WTC11 (cell line): Measurements from ENCODE around the gene CADM1. TPM values are rescaled to one million over a fixed set of nuclear protein-coding genes. Genes with fewer than 3 reads are reported as not detected.

Experiments used
- ATAC-seq: fragments of 200-7000 bp; cut with Tn5 transposase; 2 replicates; pipeline ENCODE4 v1.10.0; 2021; ENCODE audit warnings: mild to moderate bottlenecking, moderate library complexity
- CTCF ChIA-PET: fragments of 300-600 bp; sonication (Branson Sonifier 250); formaldehyde crosslinking; loops from one replicate; lab custom pipeline; 2021; ENCODE audit warnings: antibody characterized with exemption; lab: Charles Lee
- POLR2A ChIA-PET: fragments of 350-600 bp; sonication (Branson Sonifier 250); formaldehyde crosslinking; loops from one replicate; lab custom pipeline; 2021; ENCODE audit warnings: antibody characterized with exemption; lab: Charles Lee
- DNase-seq: peaks from one replicate; pipeline ENCODE4 v3.0.0; 2021; ENCODE audit warnings: low spot score
- H3K27ac Mint-ChIP-seq: 2 replicates; pipeline ENCODE4 v1.8.0; 2021; ENCODE audit warnings: mixed read lengths
- H3K27me3 Mint-ChIP-seq: 2 replicates; pipeline ENCODE4 v1.8.0; 2021; ENCODE audit warnings: low read depth, mild to moderate bottlenecking, moderate library complexity, mixed read lengths
- H3K36me3 Mint-ChIP-seq: 2 replicates; pipeline ENCODE4 v1.8.0; 2021; ENCODE audit warnings: mixed read lengths
- H3K4me1 Mint-ChIP-seq: 2 replicates; pipeline ENCODE4 v1.8.0; 2022; ENCODE audit warnings: mixed read lengths
- H3K4me3 Mint-ChIP-seq: 2 replicates; pipeline ENCODE4 v1.8.0; 2021; ENCODE audit warnings: mild to moderate bottlenecking, moderate library complexity, mixed read lengths
- H3K9me3 Mint-ChIP-seq: 2 replicates; pipeline ENCODE4 v1.8.0; 2021; ENCODE audit warnings: mixed read lengths
- ARID4B ChIP-seq: sonication (generic); formaldehyde crosslinking; IDR thresholded peaks from 2 replicates; pipeline ENCODE4 v1.8.0; 2023; ENCODE audit warnings: missing genetic modification reagents, mild to moderate bottlenecking, borderline replicate concordance
- CREB1 ChIP-seq: sonication (generic); formaldehyde crosslinking; IDR thresholded peaks from 2 replicates; pipeline ENCODE4 v1.8.0; 2023; ENCODE audit warnings: mild to moderate bottlenecking, missing genetic modification reagents
- CREM ChIP-seq: sonication (generic); formaldehyde crosslinking; IDR thresholded peaks from 2 replicates; pipeline ENCODE4 v1.8.1; 2022; ENCODE audit warnings: mild to moderate bottlenecking, missing genetic modification reagents, moderate library complexity
- E2F4 ChIP-seq: sonication (generic); formaldehyde crosslinking; IDR thresholded peaks from 2 replicates; pipeline ENCODE4 v1.8.1; 2022; ENCODE audit warnings: low read depth, mild to moderate bottlenecking, moderate library complexity, missing genetic modification reagents, borderline replicate concordance
- E2F5 ChIP-seq: sonication (generic); formaldehyde crosslinking; IDR thresholded peaks from 2 replicates; pipeline ENCODE4 v1.8.1; 2022; ENCODE audit warnings: mild to moderate bottlenecking, moderate library complexity, missing genetic modification reagents
- EMX1 ChIP-seq: fragments of 250-450 bp; sonication (Bioruptor Pico); IDR thresholded peaks from 2 replicates; pipeline ENCODE4 v1.8.0; 2021; ENCODE audit warnings: mild to moderate bottlenecking
- ETV6 ChIP-seq: sonication (generic); formaldehyde crosslinking; IDR thresholded peaks from 2 replicates; pipeline ENCODE4 v1.8.1; 2022; ENCODE audit warnings: mild to moderate bottlenecking, missing genetic modification reagents
- FOXP1 ChIP-seq: sonication (generic); formaldehyde crosslinking; IDR thresholded peaks from 2 replicates; pipeline ENCODE4 v1.8.0; 2022; ENCODE audit warnings: missing genetic modification reagents, mild to moderate bottlenecking, moderate library complexity, borderline replicate concordance
- GABPB1 ChIP-seq: sonication (generic); formaldehyde crosslinking; IDR thresholded peaks from 2 replicates; pipeline ENCODE4 v1.8.1; 2023; ENCODE audit warnings: mild to moderate bottlenecking, missing genetic modification reagents
- GTF2I ChIP-seq: fragments of 250-450 bp; sonication (Bioruptor Pico); conservative IDR thresholded peaks from 2 replicates; pipeline ENCODE4 v1.4.0; 2021; ENCODE audit warnings: mild to moderate bottlenecking
- HMGA2 ChIP-seq: fragments of 250-450 bp; sonication (Bioruptor Pico); IDR thresholded peaks from 2 replicates; pipeline ENCODE4 v1.4.0; 2021; ENCODE audit warnings: mild to moderate bottlenecking, moderate library complexity
- JUN ChIP-seq: sonication (generic); formaldehyde crosslinking; IDR thresholded peaks from 2 replicates; pipeline ENCODE4 v1.8.0; 2023; ENCODE audit warnings: mild to moderate bottlenecking, missing genetic modification reagents
- KAT7 ChIP-seq: sonication (generic); formaldehyde crosslinking; IDR thresholded peaks from 2 replicates; pipeline ENCODE4 v1.8.1; 2023; ENCODE audit warnings: missing genetic modification reagents, mild to moderate bottlenecking, borderline replicate concordance
- MAX ChIP-seq: sonication (generic); formaldehyde crosslinking; IDR thresholded peaks from 2 replicates; pipeline ENCODE4 v1.8.0; 2022; ENCODE audit warnings: mild to moderate bottlenecking, missing genetic modification reagents
- MXD4 ChIP-seq: fragments of 250-450 bp; sonication (Bioruptor Pico); IDR thresholded peaks from 2 replicates; pipeline ENCODE4 v1.8.0; 2021; ENCODE audit warnings: mild to moderate bottlenecking, moderate library complexity, borderline replicate concordance
- NR3C1 ChIP-seq: sonication (generic); formaldehyde crosslinking; conservative IDR thresholded peaks from 2 replicates; pipeline ENCODE4 v1.8.1; 2023; ENCODE audit warnings: low read depth, mild to moderate bottlenecking, missing genetic modification reagents
- PREB ChIP-seq: sonication (generic); formaldehyde crosslinking; IDR thresholded peaks from 2 replicates; pipeline ENCODE4 v1.8.1; 2022; ENCODE audit warnings: mild to moderate bottlenecking, missing genetic modification reagents, moderate library complexity, borderline replicate concordance
- RORB ChIP-seq: fragments of 250-450 bp; sonication (Bioruptor Pico); IDR thresholded peaks from 2 replicates; pipeline ENCODE4 v1.9.0; 2021; ENCODE audit warnings: mild to moderate bottlenecking
- SMAD3 ChIP-seq: sonication (generic); formaldehyde crosslinking; IDR thresholded peaks from 2 replicates; pipeline ENCODE4 v1.8.0; 2022; ENCODE audit warnings: missing genetic modification reagents, mild to moderate bottlenecking, borderline replicate concordance
- TCF7 ChIP-seq: sonication (generic); formaldehyde crosslinking; IDR thresholded peaks from 2 replicates; pipeline ENCODE4 v1.8.0; 2022; ENCODE audit warnings: mild to moderate bottlenecking, low read depth, missing genetic modification reagents, moderate library complexity
- TEAD4 ChIP-seq: sonication (generic); formaldehyde crosslinking; IDR thresholded peaks from 2 replicates; pipeline ENCODE4 v1.8.0; 2022; ENCODE audit warnings: mild to moderate bottlenecking, missing genetic modification reagents
- ZMAT4 ChIP-seq: fragments of 250-450 bp; sonication (Bioruptor Pico); IDR thresholded peaks from 2 replicates; pipeline ENCODE4 v1.9.0; 2021; ENCODE audit warnings: mild to moderate bottlenecking
- ZNF121 ChIP-seq: sonication (generic); formaldehyde crosslinking; IDR thresholded peaks from 2 replicates; pipeline ENCODE4 v1.8.0; 2023; ENCODE audit warnings: missing genetic modification reagents
- ZNF512 ChIP-seq: sonication (generic); formaldehyde crosslinking; IDR thresholded peaks from 2 replicates; pipeline ENCODE4 v1.8.1; 2022; ENCODE audit warnings: missing genetic modification reagents, borderline replicate concordance
- total RNA-seq: library from RNA; stranded (reverse); gene quantifications from 3 replicates; pipeline ENCODE4 v1.2.3, GENCODE V29; 2021

The CADM1 gene
- total RNA-seq, 1 experiment from 2014 or later, result 26.8 TPM

- TF ChIP-seq MAX (CRISPR knock-in tag) (no peak), TCF7 (CRISPR knock-in tag) (no peak)
These were observed 64.8 kb downstream of the CADM1 start (continued) for GRCh38 chr11:115439385-115439784.

- DNase-seq (no peak), ATAC-seq (no peak)
- Mint-ChIP-seq H3K4me1 (peaks cover 17% of the 10 kb centered on the region), H3K27ac (no peak overlapping the region), H3K27me3 (peaks cover 13% of the 10 kb centered on the region), H3K9me3 (no peaks in the 10 kb centered on the region), H3K4me3 (no peak overlapping the region), H3K36me3 (no peaks in the 10 kb centered on the region)
- ChIA-PET POLR2A (no interaction called here), CTCF (no interaction called here)
- TF ChIP-seq JUN (CRISPR knock-in tag) (no peak), E2F5 (no peak), EMX1 (no peak), SMAD3 (CRISPR knock-in tag) (no peak), CREM (no peak), FOXP1 (CRISPR knock-in tag) (no peak), TCF7 (CRISPR knock-in tag) (no peak), ARID4B (CRISPR knock-in tag) (no peak), ETV6 (CRISPR knock-in tag) (no peak), ZNF512 (CRISPR knock-in tag) (no peak)
These were observed 66.2 kb downstream of the CADM1 start for GRCh38 chr11:115437902-115438575.

- Mint-ChIP-seq H3K4me3 (no peak overlapping the region), H3K27me3 (no peaks in the 10 kb centered on the region), H3K4me1 (peaks cover 12% of the 10 kb centered on the region), H3K36me3 (no peaks in the 10 kb centered on the region), H3K27ac (no peak overlapping the region), H3K9me3 (no peaks in the 10 kb centered on the region)
- ChIA-PET CTCF (no interaction called here), POLR2A (no interaction called here)
- ATAC-seq (no peak), DNase-seq (no peak)
- TF ChIP-seq CREB1 (CRISPR knock-in tag), result no peak
- no peak for TF ChIP-seq HMGA2 (CRISPR knock-in tag)
- TF ChIP-seq ZMAT4 (CRISPR knock-in tag), result no peak
- no peak for TF ChIP-seq KAT7 (CRISPR knock-in tag)
- TF ChIP-seq GABPB1 (CRISPR knock-in tag), result no peak
- no peak for TF ChIP-seq ZNF121
- no peak for TF ChIP-seq NR3C1 (CRISPR knock-in tag)
- TF ChIP-seq GTF2I, result no peak
- TF ChIP-seq RORB (CRISPR knock-in tag), result no peak
- no peak for TF ChIP-seq PREB (CRISPR knock-in tag)
- TF ChIP-seq E2F4 (CRISPR knock-in tag), result no peak
- no peak for TF ChIP-seq TEAD4
- no peak for TF ChIP-seq E2F5
- no peak for TF ChIP-seq MXD4
These were observed 73.9 kb downstream of the CADM1 start for GRCh38 chr11:115430345-115430744.
